ENCODE results near the gene CHD2. TPM values are rescaled to one million over a fixed set of nuclear protein-coding genes. Genes with fewer than 3 reads are reported as not detected.

The CHD2 gene
- total RNA-seq, 1 donor from 2014 or later, result 89.9 TPM

DNA sequence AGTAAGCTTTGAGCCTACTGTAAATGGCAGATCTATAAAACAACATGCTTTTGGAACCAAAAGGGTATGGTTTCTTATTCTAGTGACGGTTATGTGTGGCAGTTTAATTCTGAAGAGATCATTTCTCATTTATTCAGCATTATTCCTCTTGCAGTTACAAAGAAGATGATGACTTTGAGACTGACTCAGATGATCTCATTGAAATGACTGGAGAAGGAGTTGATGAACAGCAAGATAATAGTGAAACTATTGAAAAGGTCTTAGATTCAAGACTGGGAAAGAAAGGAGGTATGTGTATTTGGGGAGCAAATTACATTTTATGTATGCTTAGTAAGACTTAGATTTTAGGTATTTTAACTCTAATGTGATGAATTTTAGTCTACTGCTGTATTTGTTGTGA lies 41.5 kb downstream of the CHD2 start:
- Mint-ChIP-seq H3K9me3 (ENCODE audit: unreplicated experiment) (no peaks in the 10 kb centered on the region), H3K36me3 (ENCODE audit: unreplicated experiment) (peaks cover 67% of the 10 kb centered on the region), H3K4me3 (ENCODE audit: unreplicated experiment) (no peak overlapping the region), H3K27ac (ENCODE audit: unreplicated experiment) (no peak overlapping the region), H3K27me3 (ENCODE audit: unreplicated experiment) (no peaks in the 10 kb centered on the region), H3K4me1 (ENCODE audit: unreplicated experiment) (no peaks in the 10 kb centered on the region)
- TF ChIP-seq, protein P1, sequence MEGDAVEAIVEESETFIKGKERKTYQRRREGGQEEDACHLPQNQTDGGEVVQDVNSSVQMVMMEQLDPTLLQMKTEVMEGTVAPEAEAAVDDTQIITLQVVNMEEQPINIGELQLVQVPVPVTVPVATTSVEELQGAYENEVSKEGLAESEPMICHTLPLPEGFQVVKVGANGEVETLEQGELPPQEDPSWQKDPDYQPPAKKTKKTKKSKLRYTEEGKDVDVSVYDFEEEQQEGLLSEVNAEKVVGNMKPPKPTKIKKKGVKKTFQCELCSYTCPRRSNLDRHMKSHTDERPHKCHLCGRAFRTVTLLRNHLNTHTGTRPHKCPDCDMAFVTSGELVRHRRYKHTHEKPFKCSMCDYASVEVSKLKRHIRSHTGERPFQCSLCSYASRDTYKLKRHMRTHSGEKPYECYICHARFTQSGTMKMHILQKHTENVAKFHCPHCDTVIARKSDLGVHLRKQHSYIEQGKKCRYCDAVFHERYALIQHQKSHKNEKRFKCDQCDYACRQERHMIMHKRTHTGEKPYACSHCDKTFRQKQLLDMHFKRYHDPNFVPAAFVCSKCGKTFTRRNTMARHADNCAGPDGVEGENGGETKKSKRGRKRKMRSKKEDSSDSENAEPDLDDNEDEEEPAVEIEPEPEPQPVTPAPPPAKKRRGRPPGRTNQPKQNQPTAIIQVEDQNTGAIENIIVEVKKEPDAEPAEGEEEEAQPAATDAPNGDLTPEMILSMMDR (IDR thresholded peaks at IDR 0.05), result no peak
- DNase-seq (ENCODE audit: extremely low spot score, unreplicated experiment), result no peak

DNA sequence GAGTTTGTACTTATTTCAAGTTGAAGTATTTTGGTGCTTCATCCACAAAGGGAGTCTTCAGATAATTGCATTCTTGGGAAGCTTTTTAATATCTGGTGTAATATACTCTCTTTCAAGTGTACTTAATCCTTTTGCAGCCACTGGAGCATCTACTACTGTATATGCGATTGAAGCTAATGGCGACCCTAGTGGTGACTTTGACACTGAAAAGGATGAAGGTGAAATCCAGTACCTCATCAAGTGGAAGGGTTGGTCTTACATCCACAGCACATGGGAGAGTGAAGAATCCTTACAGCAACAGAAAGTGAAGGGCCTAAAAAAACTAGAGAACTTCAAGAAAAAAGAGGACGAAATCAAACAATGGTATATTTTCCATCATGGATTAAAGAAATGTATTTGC lies 42.6 kb downstream of the CHD2 start:
- peak overlapping the region; percentile 0 for H3K27ac Mint-ChIP-seq (ENCODE audit: unreplicated experiment)
- H3K27me3 Mint-ChIP-seq (ENCODE audit: unreplicated experiment), result no peaks in the 10 kb centered on the region
- no peak overlapping the region for H3K4me3 Mint-ChIP-seq (ENCODE audit: unreplicated experiment)
- TF ChIP-seq, protein P1 (IDR thresholded peaks at IDR 0.05), result no peak
- peaks cover 69% of the 10 kb centered on the region for H3K36me3 Mint-ChIP-seq (ENCODE audit: unreplicated experiment)
- no peaks in the 10 kb centered on the region for H3K4me1 Mint-ChIP-seq (ENCODE audit: unreplicated experiment)
- no peak for DNase-seq (ENCODE audit: extremely low spot score, unreplicated experiment)
- no peaks in the 10 kb centered on the region for H3K9me3 Mint-ChIP-seq (ENCODE audit: unreplicated experiment)

DNA sequence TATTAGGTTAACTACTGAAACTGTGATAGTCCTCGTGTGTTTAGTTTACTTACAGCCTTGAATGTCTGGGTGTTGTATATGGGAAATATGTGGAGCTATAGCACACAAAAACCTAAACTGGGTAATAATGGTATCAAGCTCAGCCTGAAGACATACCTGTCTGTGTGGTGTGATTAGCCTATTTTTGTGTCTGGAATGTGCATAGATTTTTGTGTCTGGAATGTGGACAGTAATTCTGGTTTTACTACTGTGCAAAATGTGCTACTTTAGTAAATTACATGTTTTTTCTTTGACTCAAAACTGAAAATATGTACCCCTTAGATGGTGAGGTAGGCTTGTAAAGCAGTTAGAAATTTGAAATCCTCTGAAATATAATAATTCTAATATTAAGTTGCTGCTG lies 43.5 kb downstream of the CHD2 start:
- Mint-ChIP-seq H3K4me1 (ENCODE audit: unreplicated experiment) (no peaks in the 10 kb centered on the region), H3K4me3 (ENCODE audit: unreplicated experiment) (no peak overlapping the region), H3K27ac (ENCODE audit: unreplicated experiment) (no peak overlapping the region), H3K27me3 (ENCODE audit: unreplicated experiment) (no peaks in the 10 kb centered on the region), H3K9me3 (ENCODE audit: unreplicated experiment) (peaks cover 6% of the 10 kb centered on the region), H3K36me3 (ENCODE audit: unreplicated experiment) (peaks cover 73% of the 10 kb centered on the region)
- TF ChIP-seq, protein P1 (IDR thresholded peaks at IDR 0.05), result no peak
- no peak for DNase-seq (ENCODE audit: extremely low spot score, unreplicated experiment)

DNA sequence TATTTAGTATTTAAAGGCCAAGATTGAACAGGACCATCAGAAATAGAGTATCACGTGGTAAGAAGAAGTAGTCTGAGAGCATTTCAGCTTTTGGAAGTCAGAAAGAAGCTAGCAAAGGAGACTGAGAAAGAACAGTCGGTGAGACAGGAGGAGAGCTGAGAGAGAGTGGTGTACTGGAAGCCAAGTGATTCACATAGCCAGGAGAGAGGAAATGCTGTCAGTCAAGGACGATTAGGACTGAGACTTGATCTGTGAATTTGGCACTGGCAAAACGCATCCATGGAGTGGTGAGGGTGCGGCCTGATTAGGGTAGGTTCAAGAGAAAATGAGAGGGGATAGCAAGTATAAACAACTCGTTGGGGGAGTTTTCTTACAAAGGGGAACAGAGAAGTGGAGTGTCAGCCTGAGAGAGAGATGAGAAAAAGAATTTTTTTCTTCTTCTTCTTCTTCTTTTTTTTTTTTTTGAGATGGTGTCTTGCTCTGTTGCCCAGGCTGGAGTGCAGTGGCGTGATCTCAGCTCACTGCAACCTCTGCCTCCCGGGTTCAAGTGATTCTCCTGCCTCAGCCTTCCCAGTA lies 44.9 kb downstream of the CHD2 start:
- no peaks in the 10 kb centered on the region for H3K27me3 Mint-ChIP-seq (ENCODE audit: unreplicated experiment)
- H3K4me3 Mint-ChIP-seq (ENCODE audit: unreplicated experiment), result no peak overlapping the region
- peaks cover 17% of the 10 kb centered on the region for H3K9me3 Mint-ChIP-seq (ENCODE audit: unreplicated experiment)
- H3K27ac Mint-ChIP-seq (ENCODE audit: unreplicated experiment), result peak overlapping the region; percentile 1
- H3K4me1 Mint-ChIP-seq (ENCODE audit: unreplicated experiment), result no peaks in the 10 kb centered on the region
- H3K36me3 Mint-ChIP-seq (ENCODE audit: unreplicated experiment), result peaks cover 81% of the 10 kb centered on the region
- TF ChIP-seq, protein P1 (IDR thresholded peaks at IDR 0.05), result no peak
- no peak for DNase-seq (ENCODE audit: extremely low spot score, unreplicated experiment)

DNA sequence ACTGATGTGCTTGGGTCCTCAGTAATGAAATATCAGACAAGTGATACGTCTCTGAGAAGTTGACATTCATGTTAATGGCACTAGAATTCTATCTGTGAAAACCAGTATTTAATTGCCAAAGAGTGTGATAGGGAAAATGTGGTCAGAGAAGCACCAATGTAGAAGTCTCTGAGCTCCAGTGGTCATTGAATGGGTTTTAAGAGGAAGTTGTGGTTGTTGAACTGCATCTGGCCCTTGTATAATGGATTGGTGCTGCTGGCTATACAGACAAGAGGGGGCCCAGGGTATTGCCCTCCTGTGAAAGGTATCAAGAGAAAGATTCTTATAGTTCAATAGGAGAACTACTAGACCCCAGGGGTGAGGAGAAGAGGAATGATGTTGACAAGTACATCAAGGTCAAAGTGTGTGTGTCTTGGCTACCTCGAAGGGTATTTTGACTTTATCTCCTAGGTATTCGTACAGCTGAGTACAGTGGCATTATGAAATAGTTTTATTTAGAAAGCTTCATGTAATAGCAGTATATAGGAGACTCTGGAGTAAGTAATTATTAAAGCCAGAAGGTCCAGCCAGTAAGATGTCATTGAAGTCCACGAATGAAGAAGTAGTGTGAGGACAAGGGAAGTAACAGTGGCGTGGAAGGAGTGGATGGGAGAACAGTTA lies 47.1 kb downstream of the CHD2 start:
- H3K27me3 Mint-ChIP-seq (ENCODE audit: unreplicated experiment), result no peaks in the 10 kb centered on the region
- H3K4me3 Mint-ChIP-seq (ENCODE audit: unreplicated experiment), result no peak overlapping the region
- TF ChIP-seq, protein P1 (IDR thresholded peaks at IDR 0.05), result no peak
- DNase-seq (ENCODE audit: extremely low spot score, unreplicated experiment), result no peak
- peaks cover 17% of the 10 kb centered on the region for H3K9me3 Mint-ChIP-seq (ENCODE audit: unreplicated experiment)
- H3K4me1 Mint-ChIP-seq (ENCODE audit: unreplicated experiment), result no peaks in the 10 kb centered on the region
- peaks cover 85% of the 10 kb centered on the region for H3K36me3 Mint-ChIP-seq (ENCODE audit: unreplicated experiment)
- H3K27ac Mint-ChIP-seq (ENCODE audit: unreplicated experiment), result no peak overlapping the region

All from osteocyte (in vitro differentiated cells).